Right lobe of liver (tissue), 6 donors: ENCODE measurements around the gene GSG1L. TPM values are rescaled to one million over a fixed set of nuclear protein-coding genes. Genes with fewer than 3 reads are reported as not detected.

Source experiments
- ATAC-seq, 4 donors: fragments of 200-7000 bp; cut with Tn5 transposase; one replicate each; pipeline ENCODE4 v1.9.1; 2020; ENCODE audit warnings: mild to moderate bottlenecking in 4 of 4, moderate library complexity in 4 of 4
- DNase-seq, 3 donors: peaks; one replicate each; pipeline ENCODE4 v3.0.0-alpha.2; 2020
- H3K27ac ChIP-seq, 3 donors: fragments of 200-600 bp; one replicate each; pipeline ENCODE4 v1.8.0; 2022
- H3K27me3 ChIP-seq, 2 donors: fragments of 200-600 bp; one replicate each; pipeline ENCODE4 v1.8.0; 2022
- H3K36me3 ChIP-seq, 4 donors: fragments of 200-600 bp; sonication (generic) in 1 of 4; one replicate each; pipeline versions ENCODE4 v1.5.1 to v1.8.0; 2017 to 2022; ENCODE audit warnings: control low read depth in 1 of 4
- H3K4me1 ChIP-seq, 4 donors: fragments of 200-600 bp; sonication (generic) in 1 of 4; one replicate each; pipeline versions ENCODE4 v1.5.1 to v1.8.0; 2017 to 2022; ENCODE audit warnings: control low read depth in 1 of 4
- H3K4me3 ChIP-seq, 3 donors: fragments of 200-600 bp; one replicate each; pipeline ENCODE4 v1.8.0; 2022
- H3K9me3 ChIP-seq, 4 donors: fragments of 200-600 bp; sonication (generic) in 1 of 4; one replicate each; pipeline versions ENCODE4 v1.5.1 to v1.8.0; 2017 to 2022; ENCODE audit warnings: control low read depth in 1 of 4
- CTCF ChIP-seq, 4 donors: fragments of 200-600 bp in 3 of 4; fragments of 450-650 bp in 1 of 4; IDR thresholded peaks; one replicate each; pipeline versions ENCODE4 v1.5.1 to v1.8.0; 2016 to 2022; ENCODE audit warnings: antibody characterized with exemption in 4 of 4, mild to moderate bottlenecking in 2 of 4
- POLR2A ChIP-seq: fragments of 450-650 bp; IDR thresholded peaks from one replicate; pipeline ENCODE4 v1.6.1; 2017; ENCODE audit warnings: antibody characterized with exemption, mild to moderate bottlenecking
- WGBS: methylation state at CpG from one replicate; pipeline ENCODE4 v1.1.6; 2018; ENCODE audit warnings: low coverage, low lambda C conversion rate; ENCODE audit not compliant: insufficient coverage; ENCODE audit errors: missing lambda C conversion rate; 5-methylcytosine and 5-hydroxymethylcytosine counted together
- intact Hi-C, 2 donors: fragments of 100-400 bp; cut with DNase I; formaldehyde crosslinking; loops; one replicate each; pipeline versions ENCODE4 v1.11.2 to v1.14.1; 2022
- total RNA-seq, 6 experiments: library from RNA; depleted of rRNA in 2 of 6; stranded (reverse); fragments of >200 nt in 2 of 6; fragmentation: NEBNext Ultra II Directional in 3 of 6; extraction: Animal tissue kit (Norgen Biotek cat#: 25700) in 3 of 6; gene quantifications; one replicate each; pipeline versions ENCODE4 v1.1.0 to v1.2.4, GENCODE V29; 2016 to 2023
- donor health status: DM: no; HTN: yes; CAD: no.
- donor health status: DM: no; HTN: no; CAD: no.
- donor health status: DM: no; HTN: no; CAD: no.
- donor health status: DM: no; HTN: yes; CAD: no.
- donor health status: DM: no; HTN: yes; CAD: no.

The GSG1L gene
- total RNA-seq, 6 experiments from 2014 or later, result 0.33 TPM; not detected in 5

- no peak overlapping the region for H3K27ac ChIP-seq
- no peak overlapping the region for H3K4me3 ChIP-seq
- 82% methylated on average over 4 of the region's 19 CpGs for WGBS
- no peaks in the 10 kb centered on the region for H3K4me1 ChIP-seq
- intact Hi-C loops, result no loop called here
- TF ChIP-seq CTCF (IDR thresholded peaks at IDR 0.05), result peak; percentile 19 to 41 (median 30)
- no peak for TF ChIP-seq POLR2A
- ATAC-seq (peak; percentile 63 to 90 (median 67)), DNase-seq (peak; percentile 59 to 63 (median 62))
- no peaks in the 10 kb centered on the region for H3K27me3 ChIP-seq
- H3K9me3 ChIP-seq, result no peaks in the 10 kb centered on the region
- no peaks in the 10 kb centered on the region for H3K36me3 ChIP-seq
Measured at GRCh38 chr16:27867122-27868110, 196.1 kb downstream of the GSG1L start.

GRCh38 chr16:27863377-27863776 is 200.1 kb downstream of the GSG1L start:
- no peaks in the 10 kb centered on the region for H3K4me1 ChIP-seq
- H3K36me3 ChIP-seq, result no peaks in the 10 kb centered on the region
- no peaks in the 10 kb centered on the region for H3K27me3 ChIP-seq
- DNase-seq (no peak), ATAC-seq (no peak)
- intact Hi-C loops, result no loop called here
- H3K27ac ChIP-seq, result no peak overlapping the region
- TF ChIP-seq CTCF (IDR thresholded peaks at IDR 0.05) (no peak), POLR2A (no peak)
- WGBS, result 62% methylated on average over 1 of the region's 1 CpG
- H3K9me3 ChIP-seq, result no peaks in the 10 kb centered on the region
- H3K4me3 ChIP-seq, result no peak overlapping the region

- TF ChIP-seq CTCF (IDR thresholded peaks at IDR 0.05), result no peak
- no peak for TF ChIP-seq POLR2A
- 62% methylated on average over 1 of the region's 1 CpG for WGBS
- Histone ChIP-seq H3K4me3 (no peak overlapping the region), H3K9me3 (no peaks in the 10 kb centered on the region), H3K36me3 (no peaks in the 10 kb centered on the region), H3K27me3 (no peaks in the 10 kb centered on the region), H3K4me1 (no peaks in the 10 kb centered on the region), H3K27ac (no peak overlapping the region)
- DNase-seq, result no peak
- intact Hi-C loops, result no loop called here
- no peak for ATAC-seq
Measured at GRCh38 chr16:27862953-27863352, 200.6 kb downstream of the GSG1L start.

GRCh38 chr16:27860091-27860490 is 203.4 kb downstream of the GSG1L start:
- intact Hi-C loops, result no loop called here
- no peak overlapping the region for H3K27ac ChIP-seq
- no CpG with 5 or more reads among the region's 7 CpGs for WGBS

More at GRCh38 chr16:27860091-27860490, 203.4 kb downstream of the GSG1L start:
- ATAC-seq (peak in 1 of 4 donors; percentile 30), DNase-seq (no peak)
- Histone ChIP-seq H3K36me3 (no peaks in the 10 kb centered on the region), H3K9me3 (no peaks in the 10 kb centered on the region), H3K4me1 (no peaks in the 10 kb centered on the region), H3K4me3 (no peak overlapping the region), H3K27me3 (no peaks in the 10 kb centered on the region)
- TF ChIP-seq POLR2A, result no peak
- TF ChIP-seq CTCF (IDR thresholded peaks at IDR 0.05), result no peak
